ENCODE data around the gene MUTYH.
"Not testable (repeated sequence)": the region's sequence is repeated elsewhere in the genome, so short reads cannot be mapped to it uniquely, and the experiment has no call there.

MUTYH gene

GRCh38 chr1:45317166-45317565, 23.1 kb downstream of the MUTYH start:
- no peak for DNase-seq

GRCh38 chr1:45314266-45314665, 26.0 kb downstream of the MUTYH start:
- no peak for DNase-seq

GRCh38 chr1:45306905-45307304, 33.3 kb downstream of the MUTYH start:
- no peak for DNase-seq

GRCh38 chr1:45306319-45306718, 33.9 kb downstream of the MUTYH start:
- DNase-seq = no peak

GRCh38 chr1:45305231-45305630, 35.0 kb downstream of the MUTYH start:
- DNase-seq = no peak

- no peak for DNase-seq
Observed at GRCh38 chr1:45304311-45305081, 35.7 kb downstream of the MUTYH start.

GRCh38 chr1:45303520-45304310, 36.5 kb downstream of the MUTYH start:
- peak; percentile 96 for DNase-seq

- no peak for DNase-seq
Observed at GRCh38 chr1:45302505-45303150, 37.6 kb downstream of the MUTYH start.

- no peak for DNase-seq
Observed at GRCh38 chr1:45300669-45300997, 39.6 kb downstream of the MUTYH start.

GRCh38 chr1:45299981-45300668, 40.1 kb downstream of the MUTYH start:
- no peak for DNase-seq

- DNase-seq = no peak
Observed at GRCh38 chr1:45299296-45299695, 40.9 kb downstream of the MUTYH start.

- DNase-seq = no peak
Observed at GRCh38 chr1:45297666-45298356, 42.4 kb downstream of the MUTYH start.

GRCh38 chr1:45291716-45292115, 48.5 kb downstream of the MUTYH start:
- no peak for DNase-seq

GRCh38 chr1:45291002-45291401, 49.2 kb downstream of the MUTYH start:
- DNase-seq = not testable (repeated sequence)

GRCh38 chr1:45286521-45286920, 53.7 kb downstream of the MUTYH start:
- not testable (repeated sequence) for DNase-seq

- DNase-seq = not testable (repeated sequence)
Observed at GRCh38 chr1:45284858-45285257, 55.4 kb downstream of the MUTYH start.

- DNase-seq = no peak
Observed at GRCh38 chr1:45282351-45282750, 57.9 kb downstream of the MUTYH start.
